ENCODE results near the gene CLSTN1.

DNA sequence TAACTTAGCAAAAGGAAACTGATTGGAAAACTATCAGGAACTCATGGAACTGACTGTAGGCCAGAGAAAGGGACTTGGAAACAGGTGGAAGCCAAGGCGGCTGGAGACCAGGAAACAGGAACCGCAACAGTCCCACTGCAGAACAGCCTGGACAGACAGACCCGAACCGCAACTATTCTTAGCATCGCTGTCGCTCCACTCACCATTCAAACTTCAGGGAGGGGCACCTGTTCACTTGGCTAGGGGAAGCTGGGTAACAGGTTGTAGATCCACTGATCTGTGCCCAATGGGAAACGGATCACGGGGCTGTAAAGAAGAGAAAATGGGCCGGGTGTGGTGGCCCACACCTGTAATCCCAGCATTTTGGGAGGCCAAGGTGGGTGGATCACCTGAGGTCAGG lies 61.9 kb downstream of the CLSTN1 start:
- TF ChIP-seq, protein P1, sequence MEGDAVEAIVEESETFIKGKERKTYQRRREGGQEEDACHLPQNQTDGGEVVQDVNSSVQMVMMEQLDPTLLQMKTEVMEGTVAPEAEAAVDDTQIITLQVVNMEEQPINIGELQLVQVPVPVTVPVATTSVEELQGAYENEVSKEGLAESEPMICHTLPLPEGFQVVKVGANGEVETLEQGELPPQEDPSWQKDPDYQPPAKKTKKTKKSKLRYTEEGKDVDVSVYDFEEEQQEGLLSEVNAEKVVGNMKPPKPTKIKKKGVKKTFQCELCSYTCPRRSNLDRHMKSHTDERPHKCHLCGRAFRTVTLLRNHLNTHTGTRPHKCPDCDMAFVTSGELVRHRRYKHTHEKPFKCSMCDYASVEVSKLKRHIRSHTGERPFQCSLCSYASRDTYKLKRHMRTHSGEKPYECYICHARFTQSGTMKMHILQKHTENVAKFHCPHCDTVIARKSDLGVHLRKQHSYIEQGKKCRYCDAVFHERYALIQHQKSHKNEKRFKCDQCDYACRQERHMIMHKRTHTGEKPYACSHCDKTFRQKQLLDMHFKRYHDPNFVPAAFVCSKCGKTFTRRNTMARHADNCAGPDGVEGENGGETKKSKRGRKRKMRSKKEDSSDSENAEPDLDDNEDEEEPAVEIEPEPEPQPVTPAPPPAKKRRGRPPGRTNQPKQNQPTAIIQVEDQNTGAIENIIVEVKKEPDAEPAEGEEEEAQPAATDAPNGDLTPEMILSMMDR (IDR thresholded peaks at IDR 0.05) = no peak
- TF ChIP-seq EZH2 (IDR thresholded peaks at IDR 0.05; ENCODE audit: borderline replicate concordance, insufficient read depth, low read depth, low read length, poor library complexity, severe bottlenecking) = no peak

Data from B cell (primary cell).